ENCODE results near the gene CASD1.

The CASD1 gene

DNA sequence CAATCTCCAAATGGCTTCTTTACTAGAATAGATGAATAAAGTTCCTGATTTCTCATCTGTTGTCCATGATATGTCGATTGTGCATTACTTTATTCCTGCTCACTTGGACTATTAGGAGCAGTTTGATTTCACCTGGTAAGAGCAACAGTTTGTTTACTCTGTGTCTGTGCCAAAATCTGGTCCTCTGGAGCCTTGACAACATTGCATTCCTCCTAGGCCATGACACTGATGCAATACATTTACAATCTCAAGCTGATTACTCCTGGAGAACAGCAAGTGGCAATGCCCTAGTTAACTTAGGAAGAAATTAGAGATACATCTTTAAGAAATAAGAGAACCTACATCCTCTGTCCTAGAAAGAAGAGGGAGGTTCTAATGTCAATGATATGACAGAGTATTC lies 74.5 kb downstream of the CASD1 start:
- H3K27me3 ChIP-seq (ENCODE audit: low read depth, low read length), result no peaks in the 10 kb centered on the region
- no peaks in the 10 kb centered on the region for H3K9me3 ChIP-seq (ENCODE audit: control insufficient read depth in 1 of 2, low read length in 2 of 2)
- H3K36me3 ChIP-seq (ENCODE audit: control insufficient read depth in 1 of 2, insufficient read depth in 2 of 2, low read length in 2 of 2), result peaks cover 4 to 12% of the 10 kb centered on the region in 2 donors
- no peak overlapping the region for H3K4me3 ChIP-seq (ENCODE audit: low read depth in 1 of 2, low read length in 2 of 2)
- H3K27ac ChIP-seq (ENCODE audit: low read length), result no peak overlapping the region
- H3K4me1 ChIP-seq (ENCODE audit: control insufficient read depth in 1 of 2, insufficient read depth in 2 of 2, low read length in 2 of 2), result no peaks in the 10 kb centered on the region

- Histone ChIP-seq H3K9me3 (ENCODE audit: control insufficient read depth in 1 of 2, low read length in 2 of 2) (no peaks in the 10 kb centered on the region), H3K27me3 (ENCODE audit: low read depth, low read length) (no peaks in the 10 kb centered on the region)
Observed at GRCh38 chr7:94588075-94588474, 78.5 kb downstream of the CASD1 start.

GRCh38 chr7:94590526-94591162 lies 81.0 kb downstream of the CASD1 start:
- no peaks in the 10 kb centered on the region for H3K9me3 ChIP-seq (ENCODE audit: control insufficient read depth in 1 of 2, low read length in 2 of 2)
- no peaks in the 10 kb centered on the region for H3K27me3 ChIP-seq (ENCODE audit: low read depth, low read length)
- no peak overlapping the region for H3K4me3 ChIP-seq (ENCODE audit: low read depth in 1 of 2, low read length in 2 of 2)
- H3K4me1 ChIP-seq (ENCODE audit: control insufficient read depth in 1 of 2, insufficient read depth in 2 of 2, low read length in 2 of 2), result no peaks in the 10 kb centered on the region
- H3K27ac ChIP-seq (ENCODE audit: low read length), result no peak overlapping the region
- H3K36me3 ChIP-seq (ENCODE audit: control insufficient read depth in 1 of 2, insufficient read depth in 2 of 2, low read length in 2 of 2), result peaks cover 0 to 21% of the 10 kb centered on the region in 2 donors

More at GRCh38 chr7:94588075-94588474, 78.5 kb downstream of the CASD1 start:
- no peaks in the 10 kb centered on the region for H3K4me1 ChIP-seq (ENCODE audit: control insufficient read depth in 1 of 2, insufficient read depth in 2 of 2, low read length in 2 of 2)
- H3K36me3 ChIP-seq (ENCODE audit: control insufficient read depth in 1 of 2, insufficient read depth in 2 of 2, low read length in 2 of 2), result peaks cover 4 to 21% of the 10 kb centered on the region in 2 donors
- no peak overlapping the region for H3K4me3 ChIP-seq (ENCODE audit: low read depth in 1 of 2, low read length in 2 of 2)
- no peak overlapping the region for H3K27ac ChIP-seq (ENCODE audit: low read length)

- H3K4me1 ChIP-seq (ENCODE audit: control insufficient read depth in 1 of 2, insufficient read depth in 2 of 2, low read length in 2 of 2), result no peaks in the 10 kb centered on the region
- H3K27ac ChIP-seq (ENCODE audit: low read length), result no peak overlapping the region
- no peak overlapping the region for H3K4me3 ChIP-seq (ENCODE audit: low read depth in 1 of 2, low read length in 2 of 2)
- H3K36me3 ChIP-seq (ENCODE audit: control insufficient read depth in 1 of 2, insufficient read depth in 2 of 2, low read length in 2 of 2), result peaks cover 0 to 21% of the 10 kb centered on the region in 2 donors
- no peaks in the 10 kb centered on the region for H3K27me3 ChIP-seq (ENCODE audit: low read depth, low read length)
- H3K9me3 ChIP-seq (ENCODE audit: control insufficient read depth in 1 of 2, low read length in 2 of 2), result no peaks in the 10 kb centered on the region
Observed at GRCh38 chr7:94591176-94591575, 81.6 kb downstream of the CASD1 start.

- Histone ChIP-seq H3K36me3 (ENCODE audit: control insufficient read depth in 1 of 2, insufficient read depth in 2 of 2, low read length in 2 of 2) (peaks cover 0 to 24% of the 10 kb centered on the region in 2 donors), H3K4me1 (ENCODE audit: control insufficient read depth in 1 of 2, insufficient read depth in 2 of 2, low read length in 2 of 2) (no peaks in the 10 kb centered on the region), H3K27ac (ENCODE audit: low read length) (no peak overlapping the region), H3K27me3 (ENCODE audit: low read depth, low read length) (no peaks in the 10 kb centered on the region), H3K9me3 (ENCODE audit: control insufficient read depth in 1 of 2, low read length in 2 of 2) (no peaks in the 10 kb centered on the region), H3K4me3 (ENCODE audit: low read depth in 1 of 2, low read length in 2 of 2) (no peak overlapping the region)
Observed at GRCh38 chr7:94594882-94595281, 85.3 kb downstream of the CASD1 start.

- Histone ChIP-seq H3K9me3 (ENCODE audit: control insufficient read depth in 1 of 2, low read length in 2 of 2) (no peaks in the 10 kb centered on the region), H3K4me1 (ENCODE audit: control insufficient read depth in 1 of 2, insufficient read depth in 2 of 2, low read length in 2 of 2) (no peaks in the 10 kb centered on the region), H3K27ac (ENCODE audit: low read length) (no peak overlapping the region), H3K4me3 (ENCODE audit: low read depth in 1 of 2, low read length in 2 of 2) (no peak overlapping the region), H3K36me3 (ENCODE audit: control insufficient read depth in 1 of 2, insufficient read depth in 2 of 2, low read length in 2 of 2) (peaks cover 0 to 25% of the 10 kb centered on the region in 2 donors), H3K27me3 (ENCODE audit: low read depth, low read length) (no peaks in the 10 kb centered on the region)
Observed at GRCh38 chr7:94595717-94596116, 86.1 kb downstream of the CASD1 start.

DNA sequence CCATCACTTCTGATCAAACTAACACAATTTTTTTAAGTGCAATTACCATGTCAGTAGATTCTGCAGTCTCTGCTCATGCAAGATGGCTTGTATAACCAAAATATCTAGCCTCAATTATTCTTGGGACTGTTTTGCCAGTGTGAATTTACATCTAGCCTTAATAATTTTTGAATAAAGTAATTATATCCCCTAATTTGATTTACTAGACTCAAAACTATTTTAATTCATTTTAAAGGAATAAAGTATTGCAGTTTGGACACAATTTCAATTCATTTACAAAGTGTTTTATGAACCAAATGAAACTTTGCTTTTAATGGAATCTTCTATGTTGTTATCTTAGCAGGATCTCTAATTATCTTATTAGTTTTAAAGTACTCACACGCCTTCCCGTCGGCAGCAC lies 90.7 kb downstream of the CASD1 start:
- peaks cover 0 to 20% of the 10 kb centered on the region in 2 donors for H3K36me3 ChIP-seq (ENCODE audit: control insufficient read depth in 1 of 2, insufficient read depth in 2 of 2, low read length in 2 of 2)
- no peak overlapping the region for H3K4me3 ChIP-seq (ENCODE audit: low read depth in 1 of 2, low read length in 2 of 2)
- no peaks in the 10 kb centered on the region for H3K27me3 ChIP-seq (ENCODE audit: low read depth, low read length)
- no peaks in the 10 kb centered on the region for H3K9me3 ChIP-seq (ENCODE audit: control insufficient read depth in 1 of 2, low read length in 2 of 2)
- no peak overlapping the region for H3K27ac ChIP-seq (ENCODE audit: low read length)
- no peaks in the 10 kb centered on the region for H3K4me1 ChIP-seq (ENCODE audit: control insufficient read depth in 1 of 2, insufficient read depth in 2 of 2, low read length in 2 of 2)

GRCh38 chr7:94602181-94602580 lies 92.6 kb downstream of the CASD1 start:
- H3K4me3 ChIP-seq (ENCODE audit: low read depth in 1 of 2, low read length in 2 of 2), result no peak overlapping the region
- H3K27ac ChIP-seq (ENCODE audit: low read length), result no peak overlapping the region
- H3K4me1 ChIP-seq (ENCODE audit: control insufficient read depth in 1 of 2, insufficient read depth in 2 of 2, low read length in 2 of 2), result no peaks in the 10 kb centered on the region
- peaks cover 0 to 14% of the 10 kb centered on the region in 2 donors for H3K36me3 ChIP-seq (ENCODE audit: control insufficient read depth in 1 of 2, insufficient read depth in 2 of 2, low read length in 2 of 2)
- no peaks in the 10 kb centered on the region for H3K27me3 ChIP-seq (ENCODE audit: low read depth, low read length)
- H3K9me3 ChIP-seq (ENCODE audit: control insufficient read depth in 1 of 2, low read length in 2 of 2), result peaks cover 0 to 3% of the 10 kb centered on the region in 2 donors

- H3K4me3 ChIP-seq (ENCODE audit: low read depth in 1 of 2, low read length in 2 of 2), result no peak overlapping the region
- H3K9me3 ChIP-seq (ENCODE audit: control insufficient read depth in 1 of 2, low read length in 2 of 2), result peaks cover 0 to 6% of the 10 kb centered on the region in 2 donors
- H3K27me3 ChIP-seq (ENCODE audit: low read depth, low read length), result no peaks in the 10 kb centered on the region
- H3K36me3 ChIP-seq (ENCODE audit: control insufficient read depth in 1 of 2, insufficient read depth in 2 of 2, low read length in 2 of 2), result no peaks in the 10 kb centered on the region
- no peaks in the 10 kb centered on the region for H3K4me1 ChIP-seq (ENCODE audit: control insufficient read depth in 1 of 2, insufficient read depth in 2 of 2, low read length in 2 of 2)
- no peak overlapping the region for H3K27ac ChIP-seq (ENCODE audit: low read length)
Observed at GRCh38 chr7:94605031-94605430, 95.4 kb downstream of the CASD1 start.
